Astrocyte (in vitro differentiated cells and primary cell): ENCODE results near the gene CMPK1. TPM values are rescaled to one million over a fixed set of nuclear protein-coding genes. Genes with fewer than 3 reads are reported as not detected.
"Not testable (repeated sequence)": the region's sequence is repeated elsewhere in the genome, so short reads cannot be mapped to it uniquely, and the experiment has no call there.

Experiments used
- DNase-seq: peaks from one replicate; pipeline ENCODE4 v3.0.0-alpha.2; 2010; ENCODE audit warnings: low read depth
- FAIRE-seq: peaks from 2 replicates; lab custom pipeline; 2011; peaks lifted over from hg19 to GRCh38; lab: Jason Lieb, UNC
- H2AFZ ChIP-seq: 2 replicates; pipeline ENCODE4 v1.6.0; 2012; ENCODE audit warnings: low read depth, low read length, inconsistent platforms
- H3K27ac ChIP-seq: 2 replicates; pipeline ENCODE4 v1.5.1; 2011; ENCODE audit warnings: low read depth, low read length, inconsistent platforms
- H3K27me3 ChIP-seq: 2 replicates; pipeline ENCODE4 v1.6.0; 2011; ENCODE audit warnings: low read length, inconsistent platforms; ENCODE audit not compliant: insufficient read depth
- H3K36me3 ChIP-seq: 2 replicates; pipeline ENCODE4 v1.5.1; 2011; ENCODE audit warnings: low read length, inconsistent platforms; ENCODE audit not compliant: insufficient read depth
- H3K4me1 ChIP-seq: 2 replicates; pipeline ENCODE4 v1.5.1; 2011; ENCODE audit warnings: low read length, inconsistent platforms; ENCODE audit not compliant: insufficient read depth
- H3K4me2 ChIP-seq: 2 replicates; pipeline ENCODE4 v1.6.0; 2012; ENCODE audit warnings: low read length, inconsistent platforms
- H3K4me3 ChIP-seq: 2 replicates; pipeline ENCODE4 v1.5.1; 2011; ENCODE audit warnings: low read depth, mild to moderate bottlenecking, low read length, inconsistent platforms; ENCODE audit not compliant: insufficient read depth
- H3K79me2 ChIP-seq: 2 replicates; pipeline ENCODE4 v1.6.0; 2012; ENCODE audit warnings: mild to moderate bottlenecking, low read length, inconsistent platforms; ENCODE audit not compliant: insufficient read depth
- H3K9ac ChIP-seq: 2 replicates; pipeline ENCODE4 v1.6.0; 2012; ENCODE audit warnings: mild to moderate bottlenecking, low read length, inconsistent platforms
- H3K9me3 ChIP-seq: 2 replicates; pipeline ENCODE4 v1.5.1; 2012; ENCODE audit warnings: low read depth, mild to moderate bottlenecking, low read length, inconsistent platforms; ENCODE audit not compliant: insufficient read depth
- H4K20me1 ChIP-seq: 2 replicates; pipeline ENCODE4 v1.6.0; 2012; ENCODE audit warnings: low read length, inconsistent platforms; ENCODE audit not compliant: insufficient read depth
- H3K27ac Mint-ChIP-seq: one replicate; pipeline ENCODE4 v1.8.0; 2021; ENCODE audit warnings: mild to moderate bottlenecking, mixed read lengths; ENCODE audit not compliant: unreplicated experiment
- H3K27me3 Mint-ChIP-seq: one replicate; pipeline ENCODE4 v1.8.0; 2021; ENCODE audit warnings: low read depth, mixed read lengths; ENCODE audit not compliant: unreplicated experiment
- H3K36me3 Mint-ChIP-seq: one replicate; pipeline ENCODE4 v1.8.0; 2021; ENCODE audit warnings: low read depth, mixed read lengths; ENCODE audit not compliant: unreplicated experiment
- H3K4me1 Mint-ChIP-seq: one replicate; pipeline ENCODE4 v1.8.0; 2021; ENCODE audit warnings: low read depth, mixed read lengths; ENCODE audit not compliant: unreplicated experiment
- H3K4me3 Mint-ChIP-seq: one replicate; pipeline ENCODE4 v1.8.0; 2021; ENCODE audit warnings: mild to moderate bottlenecking, moderate library complexity, mixed read lengths; ENCODE audit not compliant: unreplicated experiment
- H3K9me3 Mint-ChIP-seq: one replicate; pipeline ENCODE4 v1.8.0; 2021; ENCODE audit warnings: mild to moderate bottlenecking, mixed read lengths; ENCODE audit not compliant: unreplicated experiment
- EZH2 ChIP-seq: IDR thresholded peaks from 2 replicates; pipeline ENCODE4 v1.6.1; 2012; ENCODE audit warnings: mild to moderate bottlenecking, low read length, inconsistent platforms; ENCODE audit not compliant: insufficient read depth
- total RNA-seq: library from RNA; stranded (reverse); gene quantifications from 2 replicates; pipeline ENCODE4 v1.2.1, GENCODE V29; 2021
- TF ChIP-seq, protein P1 (sequence below): IDR thresholded peaks from 2 replicates; pipeline ENCODE4 v1.5.1; 2011; ENCODE audit warnings: low read depth, mild to moderate bottlenecking, inconsistent platforms, low read length, moderate library complexity; ENCODE audit not compliant: insufficient read depth

Gene CMPK1
- total RNA-seq, 1 donor from 2014 or later: 136 TPM

- H2AFZ ChIP-seq: peak within 1 kb of the TSS; percentile 83
- no peaks in the 10 kb centered on the region for H3K9me3 Mint-ChIP-seq
- H3K4me3 ChIP-seq: peak within 1 kb of the TSS; percentile 77
- peak; percentile 99 for DNase-seq
- peak within 1 kb of the TSS; percentile 85 for H3K4me2 ChIP-seq
- peaks cover 12% of the 10 kb centered on the region for H3K4me1 Mint-ChIP-seq
- H3K9ac ChIP-seq: peak within 1 kb of the TSS; percentile 85
- H3K27me3 ChIP-seq: no peaks in the 10 kb centered on the region
- peak within 1 kb of the TSS; percentile 96 for H3K27ac Mint-ChIP-seq
- peak within 1 kb of the TSS; percentile 97 for H3K4me3 Mint-ChIP-seq
- H3K36me3 Mint-ChIP-seq: no peaks in the 10 kb centered on the region
- no peaks in the 10 kb centered on the region for H4K20me1 ChIP-seq
- peaks cover 39% of the 10 kb centered on the region for H3K79me2 ChIP-seq
- FAIRE-seq: peak; percentile 26
- peak within 1 kb of the TSS; percentile 85 for H3K27ac ChIP-seq
- TF ChIP-seq EZH2: no peak
- TF ChIP-seq, protein P1, sequence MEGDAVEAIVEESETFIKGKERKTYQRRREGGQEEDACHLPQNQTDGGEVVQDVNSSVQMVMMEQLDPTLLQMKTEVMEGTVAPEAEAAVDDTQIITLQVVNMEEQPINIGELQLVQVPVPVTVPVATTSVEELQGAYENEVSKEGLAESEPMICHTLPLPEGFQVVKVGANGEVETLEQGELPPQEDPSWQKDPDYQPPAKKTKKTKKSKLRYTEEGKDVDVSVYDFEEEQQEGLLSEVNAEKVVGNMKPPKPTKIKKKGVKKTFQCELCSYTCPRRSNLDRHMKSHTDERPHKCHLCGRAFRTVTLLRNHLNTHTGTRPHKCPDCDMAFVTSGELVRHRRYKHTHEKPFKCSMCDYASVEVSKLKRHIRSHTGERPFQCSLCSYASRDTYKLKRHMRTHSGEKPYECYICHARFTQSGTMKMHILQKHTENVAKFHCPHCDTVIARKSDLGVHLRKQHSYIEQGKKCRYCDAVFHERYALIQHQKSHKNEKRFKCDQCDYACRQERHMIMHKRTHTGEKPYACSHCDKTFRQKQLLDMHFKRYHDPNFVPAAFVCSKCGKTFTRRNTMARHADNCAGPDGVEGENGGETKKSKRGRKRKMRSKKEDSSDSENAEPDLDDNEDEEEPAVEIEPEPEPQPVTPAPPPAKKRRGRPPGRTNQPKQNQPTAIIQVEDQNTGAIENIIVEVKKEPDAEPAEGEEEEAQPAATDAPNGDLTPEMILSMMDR: no peak
- no peaks in the 10 kb centered on the region for H3K4me1 ChIP-seq
- H3K36me3 ChIP-seq: peaks cover 7% of the 10 kb centered on the region
- no peaks in the 10 kb centered on the region for H3K9me3 ChIP-seq
- no peaks in the 10 kb centered on the region for H3K27me3 Mint-ChIP-seq
Measured at GRCh38 chr1:47313915-47314664, 19.5 kb upstream of the CMPK1 start, which contains the start of gene STIL. Gene STIL (minus strand): TSS chr1:47314147. CDS start chr1:47310319, 3,828 bp downstream.

GRCh38 chr1:47317841-47318240 is 15.7 kb upstream of the CMPK1 start:
- no peaks in the 10 kb centered on the region for H4K20me1 ChIP-seq
- TF ChIP-seq, protein P1: no peak
- no peak for TF ChIP-seq EZH2
- H3K27ac ChIP-seq: peak overlapping the region; percentile 54
- peaks cover 2% of the 10 kb centered on the region for H3K79me2 ChIP-seq
- H3K27me3 ChIP-seq: no peaks in the 10 kb centered on the region
- H3K4me3 Mint-ChIP-seq: no peak overlapping the region
- peaks cover 7% of the 10 kb centered on the region for H3K4me1 Mint-ChIP-seq
- FAIRE-seq (no peak), DNase-seq (peak; percentile 90)
- H3K36me3 ChIP-seq: no peaks in the 10 kb centered on the region
- no peaks in the 10 kb centered on the region for H3K36me3 Mint-ChIP-seq
- no peaks in the 10 kb centered on the region for H3K4me1 ChIP-seq
- H3K9ac ChIP-seq: no peak overlapping the region
- no peak overlapping the region for H3K4me3 ChIP-seq
- H3K27ac Mint-ChIP-seq: peak overlapping the region; percentile 94
- no peak overlapping the region for H3K4me2 ChIP-seq
- H2AFZ ChIP-seq: peak overlapping the region; percentile 1
- H3K9me3 ChIP-seq: no peaks in the 10 kb centered on the region
- no peaks in the 10 kb centered on the region for H3K9me3 Mint-ChIP-seq
- H3K27me3 Mint-ChIP-seq: no peaks in the 10 kb centered on the region

DNA sequence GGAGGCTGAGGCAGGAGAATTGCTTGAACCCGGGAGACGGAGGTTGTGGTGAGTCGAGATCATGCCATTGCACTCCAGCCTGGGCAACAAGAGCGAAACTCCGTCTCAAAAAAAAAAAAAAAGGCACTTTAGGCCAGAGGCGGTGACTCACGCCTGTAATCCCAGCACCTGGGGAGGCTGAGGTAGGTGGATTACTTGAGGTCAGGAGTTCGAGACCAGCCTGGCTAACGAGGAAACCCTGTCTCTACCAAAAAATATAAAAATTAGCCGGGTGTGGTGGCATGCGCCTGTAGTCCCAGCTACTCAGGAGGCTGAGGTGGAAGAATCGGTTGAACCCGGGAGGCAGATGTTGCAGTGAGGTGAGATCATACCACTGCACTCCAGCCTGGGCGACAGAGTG is 13.6 kb upstream of the CMPK1 start:
- not testable (repeated sequence) for H3K27me3 ChIP-seq, H3K9me3 Mint-ChIP-seq, H3K9me3 ChIP-seq, H3K27me3 Mint-ChIP-seq, H3K27ac Mint-ChIP-seq, H2AFZ ChIP-seq, H3K9ac ChIP-seq, H3K79me2 ChIP-seq, H3K4me1 Mint-ChIP-seq, H3K36me3 Mint-ChIP-seq, H3K4me3 ChIP-seq, H3K4me2 ChIP-seq, H3K36me3 ChIP-seq, FAIRE-seq, H4K20me1 ChIP-seq, H3K4me1 ChIP-seq, H3K27ac ChIP-seq, DNase-seq, H3K4me3 Mint-ChIP-seq
